ENCODE results near the gene TSEN2. TPM values are rescaled to one million over a fixed set of nuclear protein-coding genes. Genes with fewer than 3 reads are reported as not detected.

TSEN2 gene
- total RNA-seq, 4 donors from 2014 or later: 8.1 to 39.9 (median 32.6) TPM

GRCh38 chr3:12449889-12450682, 34.2 kb upstream of the TSEN2 start:
- no peak for TF ChIP-seq POLR2A (IDR thresholded peaks at IDR 0.05)
- TF ChIP-seq, protein P1, sequence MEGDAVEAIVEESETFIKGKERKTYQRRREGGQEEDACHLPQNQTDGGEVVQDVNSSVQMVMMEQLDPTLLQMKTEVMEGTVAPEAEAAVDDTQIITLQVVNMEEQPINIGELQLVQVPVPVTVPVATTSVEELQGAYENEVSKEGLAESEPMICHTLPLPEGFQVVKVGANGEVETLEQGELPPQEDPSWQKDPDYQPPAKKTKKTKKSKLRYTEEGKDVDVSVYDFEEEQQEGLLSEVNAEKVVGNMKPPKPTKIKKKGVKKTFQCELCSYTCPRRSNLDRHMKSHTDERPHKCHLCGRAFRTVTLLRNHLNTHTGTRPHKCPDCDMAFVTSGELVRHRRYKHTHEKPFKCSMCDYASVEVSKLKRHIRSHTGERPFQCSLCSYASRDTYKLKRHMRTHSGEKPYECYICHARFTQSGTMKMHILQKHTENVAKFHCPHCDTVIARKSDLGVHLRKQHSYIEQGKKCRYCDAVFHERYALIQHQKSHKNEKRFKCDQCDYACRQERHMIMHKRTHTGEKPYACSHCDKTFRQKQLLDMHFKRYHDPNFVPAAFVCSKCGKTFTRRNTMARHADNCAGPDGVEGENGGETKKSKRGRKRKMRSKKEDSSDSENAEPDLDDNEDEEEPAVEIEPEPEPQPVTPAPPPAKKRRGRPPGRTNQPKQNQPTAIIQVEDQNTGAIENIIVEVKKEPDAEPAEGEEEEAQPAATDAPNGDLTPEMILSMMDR (IDR thresholded peaks at IDR 0.05): no peak
- Histone ChIP-seq H3K36me3 (no peaks in the 10 kb centered on the region), H3K4me3 (no peak overlapping the region), H3K27me3 (no peaks in the 10 kb centered on the region), H3K9me3 (no peaks in the 10 kb centered on the region), H3K27ac (no peak overlapping the region), H3K4me1 (peaks cover 0 to 11% (median 0%) of the 10 kb centered on the region in 4 donors)
- peak in 1 of 3 donors; percentile 18 for DNase-seq

DNA sequence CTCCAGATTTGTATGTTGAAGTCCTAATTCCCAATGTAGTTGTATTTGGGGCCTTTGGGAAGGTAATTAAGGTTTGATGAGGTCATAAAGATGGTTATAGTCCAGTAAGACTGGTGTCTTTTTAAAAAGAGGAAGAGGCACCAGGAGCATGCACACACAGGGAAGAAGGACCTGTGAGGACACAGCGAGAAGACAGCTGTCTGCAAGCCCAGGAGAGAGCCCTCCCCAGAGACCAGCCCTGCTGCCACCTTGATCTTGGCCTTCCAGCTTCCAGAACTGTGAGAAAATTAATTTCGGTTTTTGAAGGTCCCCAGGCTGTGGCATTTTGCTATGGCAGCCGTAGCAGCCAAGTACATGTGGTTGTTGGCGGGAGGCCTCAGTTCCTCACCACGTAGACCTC, 32.8 kb upstream of the TSEN2 start:
- Histone ChIP-seq H3K27ac (no peak overlapping the region), H3K4me1 (no peaks in the 10 kb centered on the region), H3K9me3 (no peaks in the 10 kb centered on the region), H3K27me3 (no peaks in the 10 kb centered on the region), H3K36me3 (no peaks in the 10 kb centered on the region), H3K4me3 (no peak overlapping the region)
- peak in 1 of 3 donors; percentile 7 for DNase-seq
- no peak for TF ChIP-seq POLR2A (IDR thresholded peaks at IDR 0.05)
- TF ChIP-seq, protein P1 (IDR thresholded peaks at IDR 0.05): no peak

DNA sequence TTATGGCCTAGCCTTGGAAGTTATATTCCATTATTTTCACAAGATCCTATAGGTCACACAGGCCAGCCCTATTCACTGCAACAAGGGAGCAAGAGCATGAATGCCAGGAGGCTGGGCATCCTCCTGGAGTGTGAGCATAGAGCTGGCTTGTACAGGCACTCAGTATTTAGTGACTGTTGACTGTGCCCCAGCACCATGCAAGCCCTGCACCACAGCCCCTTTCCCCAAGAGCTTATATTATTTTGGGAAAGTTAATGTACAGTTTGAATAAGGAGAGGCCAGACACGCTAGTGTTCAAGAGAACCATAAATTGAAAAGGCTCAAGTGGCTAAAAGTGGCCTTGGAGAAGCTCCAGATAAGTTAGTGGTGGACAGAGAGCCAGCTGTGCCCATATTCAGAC, 32.3 kb upstream of the TSEN2 start:
- TF ChIP-seq, protein P1 (IDR thresholded peaks at IDR 0.05): no peak
- TF ChIP-seq POLR2A (IDR thresholded peaks at IDR 0.05): no peak
- peak in 2 of 3 donors; percentile 1 to 26 for DNase-seq

DNA sequence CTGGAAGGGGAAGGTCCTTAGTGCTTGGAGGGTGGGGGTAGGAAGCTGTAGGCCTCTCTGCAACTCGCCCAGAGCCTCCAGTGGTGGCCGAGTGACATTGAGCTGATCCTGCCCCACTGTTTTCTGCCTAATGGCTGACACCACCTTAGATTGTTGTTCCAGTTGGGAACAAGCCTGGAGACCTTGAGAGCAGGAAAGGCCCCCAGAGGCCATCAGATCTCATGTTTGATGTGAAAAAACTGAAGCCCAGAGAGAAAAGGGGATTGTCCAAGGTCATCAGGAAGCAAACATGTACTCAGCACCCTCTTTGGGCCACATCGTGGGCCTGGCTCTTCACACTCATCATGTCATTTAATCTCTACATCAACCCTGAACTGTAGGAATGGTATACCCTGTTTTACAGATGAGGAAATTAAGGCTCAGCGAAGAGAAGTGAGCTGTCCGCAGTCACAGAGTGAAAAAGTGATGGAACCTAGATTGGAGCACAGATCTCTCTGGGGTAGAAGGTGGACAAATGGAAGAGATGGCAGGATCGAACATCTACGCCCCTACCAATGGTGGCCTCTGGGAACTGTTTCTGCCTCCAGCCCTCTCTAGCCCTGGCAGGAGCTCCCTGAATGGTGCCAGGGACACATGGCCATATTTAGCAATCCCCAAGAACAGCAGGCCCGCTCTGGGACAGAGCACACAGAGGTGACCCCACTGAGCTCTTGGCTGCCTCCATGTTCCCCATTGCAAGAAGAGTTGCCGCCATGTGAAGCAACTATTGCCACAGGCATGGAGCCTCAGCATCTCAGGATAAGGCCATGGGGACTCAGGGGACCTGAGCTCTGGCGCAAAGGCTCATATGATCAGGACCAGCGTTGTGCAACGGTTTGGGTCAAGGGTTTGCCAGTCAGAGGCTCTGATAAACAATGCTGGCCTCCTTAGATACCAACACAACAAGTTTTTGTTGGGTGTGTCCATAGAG, 31.6 kb upstream of the TSEN2 start:
- Histone ChIP-seq H3K4me1 (no peaks in the 10 kb centered on the region), H3K9me3 (no peaks in the 10 kb centered on the region), H3K27me3 (no peaks in the 10 kb centered on the region), H3K36me3 (no peaks in the 10 kb centered on the region), H3K27ac (no peak overlapping the region), H3K4me3 (no peak overlapping the region)
- TF ChIP-seq, protein P1 (IDR thresholded peaks at IDR 0.05): no peak
- no peak for TF ChIP-seq POLR2A (IDR thresholded peaks at IDR 0.05)
- peak in 2 of 3 donors; percentile 16 to 24 for DNase-seq

More for the DNA sequence above, 32.3 kb upstream of the TSEN2 start:
- Histone ChIP-seq H3K36me3 (no peaks in the 10 kb centered on the region), H3K4me1 (no peaks in the 10 kb centered on the region), H3K27me3 (no peaks in the 10 kb centered on the region), H3K4me3 (no peak overlapping the region), H3K9me3 (no peaks in the 10 kb centered on the region), H3K27ac (no peak overlapping the region)

- H3K36me3 ChIP-seq: no peaks in the 10 kb centered on the region
- H3K4me3 ChIP-seq: no peak overlapping the region
- DNase-seq: peak in 2 of 3 donors; percentile 37 to 43
Measured at GRCh38 chr3:12454076-12454815, 30.0 kb upstream of the TSEN2 start.

More at GRCh38 chr3:12454076-12454815, 30.0 kb upstream of the TSEN2 start:
- Histone ChIP-seq H3K27me3 (no peaks in the 10 kb centered on the region), H3K4me1 (no peaks in the 10 kb centered on the region), H3K9me3 (no peaks in the 10 kb centered on the region), H3K27ac (no peak overlapping the region)
- no peak for TF ChIP-seq POLR2A (IDR thresholded peaks at IDR 0.05)
- TF ChIP-seq, protein P1 (IDR thresholded peaks at IDR 0.05): no peak
